HEK293T (cell line): ENCODE measurements around the gene GALNT18.
"Not testable (repeated sequence)": the region's sequence is repeated elsewhere in the genome, so short reads cannot be mapped to it uniquely, and the experiment has no call there.

Experiments used
- ARNT ChIP-seq: fragments of 450-650 bp; IDR thresholded peaks from 2 replicates; pipeline ENCODE4 v1.6.1; 2017; ENCODE audit warnings: mild to moderate bottlenecking
- BHLHE40 ChIP-seq: fragments of 450-650 bp; IDR thresholded peaks from 2 replicates; pipeline ENCODE4 v1.6.1; 2016; ENCODE audit warnings: mild to moderate bottlenecking, moderate library complexity, borderline replicate concordance
- ELF4 ChIP-seq: fragments of 450-650 bp; IDR thresholded peaks from 2 replicates; pipeline ENCODE4 v1.6.1; 2017; ENCODE audit warnings: antibody characterized with exemption
- FOXA1 ChIP-seq: fragments of 450-650 bp; IDR thresholded peaks from 2 replicates; pipeline ENCODE4 v1.6.1; 2016; ENCODE audit warnings: mild to moderate bottlenecking
- FOXK2 ChIP-seq: fragments of 450-650 bp; IDR thresholded peaks from 2 replicates; pipeline ENCODE4 v1.6.1; 2016; ENCODE audit warnings: mild to moderate bottlenecking
- FOXM1 ChIP-seq: fragments of 450-650 bp; IDR thresholded peaks from 2 replicates; pipeline ENCODE4 v1.6.1; 2017; ENCODE audit warnings: mild to moderate bottlenecking, borderline replicate concordance
- HDGF ChIP-seq: fragments of 450-650 bp; IDR thresholded peaks from 2 replicates; pipeline ENCODE4 v1.6.1; 2017; ENCODE audit warnings: antibody characterized with exemption, borderline replicate concordance
- L3MBTL2 ChIP-seq: fragments of 450-650 bp; conservative IDR thresholded peaks from 2 replicates; pipeline ENCODE4 v1.6.1; 2016; ENCODE audit warnings: mild to moderate bottlenecking
- LEF1 ChIP-seq: fragments of 450-650 bp; IDR thresholded peaks from 2 replicates; pipeline ENCODE4 v1.6.1; 2017; ENCODE audit warnings: mild to moderate bottlenecking, borderline replicate concordance
- NFRKB ChIP-seq: fragments of 450-650 bp; IDR thresholded peaks from 2 replicates; pipeline ENCODE4 v1.6.1; 2016; ENCODE audit warnings: mild to moderate bottlenecking, moderate library complexity
- SP1 ChIP-seq: fragments of 450-650 bp; IDR thresholded peaks from 2 replicates; pipeline ENCODE4 v1.6.1; 2017
- SUZ12 ChIP-seq: fragments of 450-650 bp; IDR thresholded peaks from 2 replicates; pipeline ENCODE4 v1.6.1; 2016; ENCODE audit warnings: mild to moderate bottlenecking
- TARDBP ChIP-seq: fragments of 450-650 bp; IDR thresholded peaks from 2 replicates; pipeline ENCODE4 v1.6.1; 2016
- TF ChIP-seq, protein P1 (sequence below): fragments of 450-650 bp; IDR thresholded peaks from 2 replicates; pipeline ENCODE4 v1.6.1; 2016

DNA sequence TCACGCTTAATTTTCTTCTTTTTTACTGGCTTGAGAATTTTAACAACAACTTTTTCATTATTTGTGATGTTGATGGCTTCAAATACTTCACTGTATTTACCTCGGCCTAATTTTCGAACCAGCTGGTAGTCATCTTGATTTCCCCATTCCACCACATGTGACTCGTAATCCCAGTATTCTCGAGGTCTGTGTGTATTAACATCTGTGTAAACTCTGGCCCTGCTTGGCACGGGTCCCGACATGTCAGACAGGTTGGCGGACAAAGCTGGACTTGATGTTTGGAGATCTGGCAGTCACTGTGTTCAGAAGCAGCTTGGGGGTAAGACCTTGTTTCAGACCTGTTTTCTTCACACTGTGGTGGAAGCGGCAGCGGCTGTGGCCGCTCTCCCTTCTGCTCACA is 268.9 kb downstream of the GALNT18 start, which contains the start of gene CSNK2A3:
- TF ChIP-seq FOXK2, ELF4, HDGF, BHLHE40, NFRKB, LEF1, SUZ12, TARDBP, FOXA1, SP1, ARNT, FOXM1, L3MBTL2: not testable (repeated sequence)
- TF ChIP-seq, protein P1, sequence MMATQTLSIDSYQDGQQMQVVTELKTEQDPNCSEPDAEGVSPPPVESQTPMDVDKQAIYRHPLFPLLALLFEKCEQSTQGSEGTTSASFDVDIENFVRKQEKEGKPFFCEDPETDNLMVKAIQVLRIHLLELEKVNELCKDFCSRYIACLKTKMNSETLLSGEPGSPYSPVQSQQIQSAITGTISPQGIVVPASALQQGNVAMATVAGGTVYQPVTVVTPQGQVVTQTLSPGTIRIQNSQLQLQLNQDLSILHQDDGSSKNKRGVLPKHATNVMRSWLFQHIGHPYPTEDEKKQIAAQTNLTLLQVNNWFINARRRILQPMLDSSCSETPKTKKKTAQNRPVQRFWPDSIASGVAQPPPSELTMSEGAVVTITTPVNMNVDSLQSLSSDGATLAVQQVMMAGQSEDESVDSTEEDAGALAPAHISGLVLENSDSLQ: not testable (repeated sequence)
